KMS-11 (cell line): ENCODE data around the gene DYNLRB1.
"Not testable (repeated sequence)": the region's sequence is repeated elsewhere in the genome, so short reads cannot be mapped to it uniquely, and the experiment has no call there.

Experiments
- H2AFZ ChIP-seq: fragments of 200-600 bp; sonication (generic); 2 replicates; pipeline ENCODE4 v1.6.1; 2016; ENCODE audit warnings: antibody characterized with exemption, mixed run types, low read depth
- H3K27ac ChIP-seq: fragments of 200-600 bp; sonication (generic); 2 replicates; pipeline ENCODE4 v1.6.1; 2016; ENCODE audit warnings: mild to moderate bottlenecking, mixed run types
- H3K27me3 ChIP-seq: fragments of 200-600 bp; sonication (generic); 2 replicates; pipeline ENCODE4 v1.6.1; 2017; ENCODE audit warnings: mild to moderate bottlenecking, low read depth, mixed run types, moderate library complexity; ENCODE audit not compliant: insufficient read depth
- H3K36me3 ChIP-seq: fragments of 200-600 bp; sonication (generic); 2 replicates; pipeline ENCODE4 v1.6.1; 2017; ENCODE audit warnings: mild to moderate bottlenecking, mixed run types; ENCODE audit not compliant: insufficient read depth
- H3K4me1 ChIP-seq: fragments of 200-600 bp; sonication (generic); 2 replicates; pipeline ENCODE4 v1.6.1; 2016; ENCODE audit warnings: mild to moderate bottlenecking, low read depth, mixed run types; ENCODE audit not compliant: poor library complexity, severe bottlenecking
- H3K4me2 ChIP-seq: fragments of 200-600 bp; sonication (generic); 2 replicates; pipeline ENCODE4 v1.7.0; 2016; ENCODE audit warnings: mild to moderate bottlenecking, mixed run types
- H3K4me3 ChIP-seq: fragments of 200-600 bp; sonication (generic); IDR thresholded peaks from 2 replicates; pipeline ENCODE4 v1.6.1; 2017; ENCODE audit warnings: low read depth, low read length, mixed read lengths; ENCODE audit not compliant: insufficient read depth
- H3K79me2 ChIP-seq: fragments of 200-600 bp; sonication (generic); 2 replicates; pipeline ENCODE4 v1.6.1; 2016; ENCODE audit warnings: low read depth, mixed run types; ENCODE audit not compliant: insufficient read depth
- H3K9ac ChIP-seq: fragments of 200-600 bp; sonication (generic); 2 replicates; pipeline ENCODE4 v1.6.1; 2016; ENCODE audit warnings: mild to moderate bottlenecking, mixed run types
- H4K20me1 ChIP-seq: fragments of 200-600 bp; sonication (generic); 2 replicates; pipeline ENCODE4 v1.6.1; 2016; ENCODE audit warnings: mild to moderate bottlenecking, mixed run types; ENCODE audit not compliant: insufficient read depth
- TF ChIP-seq, protein P1 (sequence below): fragments of 200-600 bp; sonication (generic); conservative IDR thresholded peaks from 2 replicates; pipeline ENCODE4 v1.6.1; 2017; ENCODE audit warnings: low read depth, mild to moderate bottlenecking, antibody characterized with exemption, low read length, moderate library complexity, mixed read lengths

DYNLRB1 gene

DNA sequence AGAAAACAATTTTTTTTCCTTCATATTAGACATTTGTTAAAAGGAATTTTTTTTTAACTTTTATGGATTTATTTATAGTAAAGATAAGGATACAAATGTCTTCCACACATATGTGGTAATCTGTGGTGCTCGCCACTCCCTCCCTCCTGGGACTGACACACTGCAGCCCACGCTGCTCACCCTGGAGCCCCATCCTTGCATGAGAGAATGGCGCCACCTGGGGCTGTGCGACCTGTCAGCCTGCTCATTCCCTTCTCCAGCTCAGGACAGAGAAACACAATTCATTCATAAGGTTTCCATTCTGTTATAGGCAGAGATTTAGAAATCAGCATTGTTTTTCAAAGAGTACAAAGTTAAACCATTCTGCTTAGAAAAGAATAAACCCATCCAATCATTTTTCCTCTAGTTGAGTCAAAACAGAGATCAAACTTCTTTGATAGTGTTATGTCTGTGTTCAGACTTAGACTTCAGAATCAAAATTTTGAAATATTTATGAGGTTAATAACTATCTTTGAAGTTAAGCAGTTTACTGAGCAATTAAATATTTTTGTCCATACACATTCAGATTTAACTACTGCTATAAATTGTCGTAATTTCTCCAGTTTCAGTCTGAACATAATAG is 42.8 kb upstream of the DYNLRB1 start:
- Histone ChIP-seq H4K20me1 (no peaks in the 10 kb centered on the region), H3K4me1 (peaks cover 54% of the 10 kb centered on the region), H3K79me2 (peaks cover 6% of the 10 kb centered on the region; the same call in 1 of the 2 replicates), H3K4me3 (no peak overlapping the region), H3K27ac (no peak overlapping the region), H3K4me2 (no peak overlapping the region), H3K9ac (no peak overlapping the region), H3K36me3 (no peaks in the 10 kb centered on the region; the same call in 1 of the 2 replicates), H3K27me3 (no peaks in the 10 kb centered on the region), H2AFZ (no peak overlapping the region)
- TF ChIP-seq, protein P1, sequence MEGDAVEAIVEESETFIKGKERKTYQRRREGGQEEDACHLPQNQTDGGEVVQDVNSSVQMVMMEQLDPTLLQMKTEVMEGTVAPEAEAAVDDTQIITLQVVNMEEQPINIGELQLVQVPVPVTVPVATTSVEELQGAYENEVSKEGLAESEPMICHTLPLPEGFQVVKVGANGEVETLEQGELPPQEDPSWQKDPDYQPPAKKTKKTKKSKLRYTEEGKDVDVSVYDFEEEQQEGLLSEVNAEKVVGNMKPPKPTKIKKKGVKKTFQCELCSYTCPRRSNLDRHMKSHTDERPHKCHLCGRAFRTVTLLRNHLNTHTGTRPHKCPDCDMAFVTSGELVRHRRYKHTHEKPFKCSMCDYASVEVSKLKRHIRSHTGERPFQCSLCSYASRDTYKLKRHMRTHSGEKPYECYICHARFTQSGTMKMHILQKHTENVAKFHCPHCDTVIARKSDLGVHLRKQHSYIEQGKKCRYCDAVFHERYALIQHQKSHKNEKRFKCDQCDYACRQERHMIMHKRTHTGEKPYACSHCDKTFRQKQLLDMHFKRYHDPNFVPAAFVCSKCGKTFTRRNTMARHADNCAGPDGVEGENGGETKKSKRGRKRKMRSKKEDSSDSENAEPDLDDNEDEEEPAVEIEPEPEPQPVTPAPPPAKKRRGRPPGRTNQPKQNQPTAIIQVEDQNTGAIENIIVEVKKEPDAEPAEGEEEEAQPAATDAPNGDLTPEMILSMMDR: peak; percentile 57

GRCh38 chr20:34475979-34476736 is 40.1 kb upstream of the DYNLRB1 start:
- H3K9ac ChIP-seq: no peak overlapping the region
- H3K4me2 ChIP-seq: no peak overlapping the region
- no peak overlapping the region for H2AFZ ChIP-seq
- no peaks in the 10 kb centered on the region for H4K20me1 ChIP-seq
- H3K79me2 ChIP-seq: no peaks in the 10 kb centered on the region; the same call in 1 of the 2 replicates
- no peaks in the 10 kb centered on the region; the same call in 1 of the 2 replicates for H3K36me3 ChIP-seq
- H3K4me1 ChIP-seq: peaks cover 29% of the 10 kb centered on the region
- TF ChIP-seq, protein P1: peak; percentile 32; the same call in 1 of the 2 replicates
- H3K27me3 ChIP-seq: no peaks in the 10 kb centered on the region
- no peak overlapping the region for H3K4me3 ChIP-seq
- no peak overlapping the region for H3K27ac ChIP-seq

DNA sequence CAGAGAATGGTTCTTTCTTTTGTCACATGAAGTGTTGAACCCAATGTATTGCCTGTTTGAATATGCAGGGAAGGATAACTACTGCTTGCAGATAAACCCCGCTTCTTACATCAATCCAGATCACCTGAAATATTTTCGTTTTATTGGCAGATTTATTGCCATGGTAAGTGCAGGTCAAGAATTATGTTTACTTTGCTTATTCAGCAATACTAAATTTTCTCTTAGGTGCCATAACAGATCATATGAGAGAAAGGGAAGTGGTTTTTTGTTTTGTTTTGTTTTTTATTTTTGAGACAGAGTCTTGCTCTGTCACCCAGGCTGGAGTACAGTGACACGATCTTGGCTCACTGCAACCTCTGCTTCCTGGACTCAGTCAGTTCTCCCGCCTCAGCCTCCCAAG is 36.6 kb upstream of the DYNLRB1 start:
- H3K4me2 ChIP-seq: no peak overlapping the region
- TF ChIP-seq, protein P1: no peak
- H4K20me1 ChIP-seq: no peaks in the 10 kb centered on the region
- no peak overlapping the region for H3K4me3 ChIP-seq
- no peak overlapping the region for H3K9ac ChIP-seq
- peaks cover 8% of the 10 kb centered on the region for H3K4me1 ChIP-seq
- no peak overlapping the region for H2AFZ ChIP-seq
- no peaks in the 10 kb centered on the region for H3K79me2 ChIP-seq
- H3K36me3 ChIP-seq: no peaks in the 10 kb centered on the region; the same call in 1 of the 2 replicates
- H3K27me3 ChIP-seq: no peaks in the 10 kb centered on the region
- H3K27ac ChIP-seq: no peak overlapping the region

GRCh38 chr20:34482154-34482553 is 34.1 kb upstream of the DYNLRB1 start:
- H3K27ac ChIP-seq, H3K36me3 ChIP-seq, H3K4me2 ChIP-seq, H4K20me1 ChIP-seq, H3K4me1 ChIP-seq, H3K9ac ChIP-seq, H3K4me3 ChIP-seq, H3K79me2 ChIP-seq, H3K27me3 ChIP-seq, H2AFZ ChIP-seq: not testable (repeated sequence)

- not testable (repeated sequence) for H3K79me2 ChIP-seq, H3K4me2 ChIP-seq, H3K36me3 ChIP-seq, H3K9ac ChIP-seq, H3K4me1 ChIP-seq, H2AFZ ChIP-seq, H3K27ac ChIP-seq, H4K20me1 ChIP-seq, H3K27me3 ChIP-seq, H3K4me3 ChIP-seq
Observed at GRCh38 chr20:34483585-34484220, 32.5 kb upstream of the DYNLRB1 start.
